Endothelial cell (in vitro differentiated cells): ENCODE measurements around the gene RNASE1. TPM values are rescaled to one million over a fixed set of nuclear protein-coding genes. Genes with fewer than 3 reads are reported as not detected.

Source experiments
- DNase-seq: peaks from one replicate; pipeline ENCODE4 v3.0.0; 2021; ENCODE audit warnings: low spot score
- H3K27ac Mint-ChIP-seq: one replicate; pipeline ENCODE4 v1.8.0; 2021; ENCODE audit warnings: mixed read lengths, inconsistent platforms; ENCODE audit not compliant: unreplicated experiment
- H3K27me3 Mint-ChIP-seq: one replicate; pipeline ENCODE4 v1.8.0; 2021; ENCODE audit warnings: mild to moderate bottlenecking, moderate library complexity, mixed read lengths, inconsistent platforms; ENCODE audit not compliant: unreplicated experiment
- H3K36me3 Mint-ChIP-seq: one replicate; pipeline ENCODE4 v1.8.0; 2021; ENCODE audit warnings: mild to moderate bottlenecking, low read depth, mixed read lengths, inconsistent platforms; ENCODE audit not compliant: unreplicated experiment
- H3K4me1 Mint-ChIP-seq: one replicate; pipeline ENCODE4 v1.8.0; 2021; ENCODE audit warnings: mild to moderate bottlenecking, mixed read lengths, inconsistent platforms; ENCODE audit not compliant: unreplicated experiment
- H3K4me3 Mint-ChIP-seq: one replicate; pipeline ENCODE4 v1.8.0; 2021; ENCODE audit warnings: mild to moderate bottlenecking, mixed read lengths, inconsistent platforms; ENCODE audit not compliant: unreplicated experiment
- H3K9me3 Mint-ChIP-seq: one replicate; pipeline ENCODE4 v1.8.0; 2021; ENCODE audit warnings: mixed read lengths, inconsistent platforms; ENCODE audit not compliant: unreplicated experiment
- CTCF ChIP-seq: fragments of 200-600 bp; sonication (generic); IDR thresholded peaks from one replicate; pipeline ENCODE4 v1.5.0; 2021; ENCODE audit warnings: antibody characterized with exemption; ENCODE audit not compliant: unreplicated experiment
- total RNA-seq: library from RNA; stranded (reverse); fragmentation: NEBNext Ultra II Directional; extraction: Animal tissue kit (Norgen Biotek cat#: 25700); gene quantifications from one replicate; pipeline ENCODE4 v1.2.1, GENCODE V29; 2021; ENCODE audit not compliant: unreplicated experiment

The RNASE1 gene
- total RNA-seq, 1 donor from 2014 or later, result 31.6 TPM

GRCh38 chr14:20789230-20789813, 13.3 kb downstream of the RNASE1 start:
- H3K27ac Mint-ChIP-seq, result peak overlapping the region; percentile 91

GRCh38 chr14:20787025-20787424, 15.6 kb downstream of the RNASE1 start:
- Mint-ChIP-seq H3K9me3 (no peaks in the 10 kb centered on the region), H3K4me1 (peaks cover 68% of the 10 kb centered on the region), H3K4me3 (no peak overlapping the region), H3K27ac (no peak overlapping the region), H3K27me3 (peaks cover 3% of the 10 kb centered on the region), H3K36me3 (peaks cover 8% of the 10 kb centered on the region)
- DNase-seq, result no peak
- no peak for TF ChIP-seq CTCF

More at GRCh38 chr14:20789230-20789813, 13.3 kb downstream of the RNASE1 start:
- H3K9me3 Mint-ChIP-seq, result no peaks in the 10 kb centered on the region
- peaks cover 8% of the 10 kb centered on the region for H3K36me3 Mint-ChIP-seq
- TF ChIP-seq CTCF, result no peak
- DNase-seq, result no peak
- no peak overlapping the region for H3K4me3 Mint-ChIP-seq
- peaks cover 51% of the 10 kb centered on the region for H3K4me1 Mint-ChIP-seq
- peaks cover 3% of the 10 kb centered on the region for H3K27me3 Mint-ChIP-seq

- H3K36me3 Mint-ChIP-seq, result peaks cover 8% of the 10 kb centered on the region
- peak overlapping the region; percentile 96 for H3K27ac Mint-ChIP-seq
- no peaks in the 10 kb centered on the region for H3K9me3 Mint-ChIP-seq
- peak overlapping the region; percentile 71 for H3K4me3 Mint-ChIP-seq
- H3K27me3 Mint-ChIP-seq, result no peaks in the 10 kb centered on the region
- no peak for TF ChIP-seq CTCF
- peaks cover 53% of the 10 kb centered on the region for H3K4me1 Mint-ChIP-seq
- DNase-seq, result peak; percentile 37
Measured at GRCh38 chr14:20782280-20782890, 20.3 kb downstream of the RNASE1 start.

- no peaks in the 10 kb centered on the region for H3K27me3 Mint-ChIP-seq
- H3K36me3 Mint-ChIP-seq, result peaks cover 8% of the 10 kb centered on the region
- H3K4me1 Mint-ChIP-seq, result peaks cover 50% of the 10 kb centered on the region
- no peak for DNase-seq
- TF ChIP-seq CTCF, result no peak
- H3K9me3 Mint-ChIP-seq, result no peaks in the 10 kb centered on the region
- H3K4me3 Mint-ChIP-seq, result peak overlapping the region; percentile 71
- peak overlapping the region; percentile 96 for H3K27ac Mint-ChIP-seq
Measured at GRCh38 chr14:20781803-20782202, 20.8 kb downstream of the RNASE1 start.

GRCh38 chr14:20775901-20776300, 26.7 kb downstream of the RNASE1 start:
- no peaks in the 10 kb centered on the region for H3K9me3 Mint-ChIP-seq
- H3K27ac Mint-ChIP-seq, result no peak overlapping the region
- peaks cover 25% of the 10 kb centered on the region for H3K4me1 Mint-ChIP-seq

More at GRCh38 chr14:20775901-20776300, 26.7 kb downstream of the RNASE1 start:
- no peak for DNase-seq
- Mint-ChIP-seq H3K36me3 (no peaks in the 10 kb centered on the region), H3K4me3 (no peak overlapping the region), H3K27me3 (peaks cover 2% of the 10 kb centered on the region)
- TF ChIP-seq CTCF, result no peak
